Activated naive CD4-positive, alpha-beta T cell treated with Interleukin-2 at 50 U/mL for 16 hours (primary cell): ENCODE results near the gene CTDP1.

ENCODE experiments used
- DNase-seq: peaks from one replicate; pipeline ENCODE4 v3.0.0-alpha.2; 2020

Gene CTDP1

GRCh38 chr18:79770826-79771225, 91.2 kb downstream of the CTDP1 start:
- DNase-seq = no peak

GRCh38 chr18:79771446-79772107, 92.0 kb downstream of the CTDP1 start:
- DNase-seq = no peak

- no peak for DNase-seq
Measured at GRCh38 chr18:79772108-79772864, 92.7 kb downstream of the CTDP1 start.

GRCh38 chr18:79772865-79773696, 93.5 kb downstream of the CTDP1 start:
- no peak for DNase-seq

- no peak for DNase-seq
Measured at GRCh38 chr18:79774111-79774510, 94.5 kb downstream of the CTDP1 start.

- no peak for DNase-seq
Measured at GRCh38 chr18:79775441-79776221, 96.0 kb downstream of the CTDP1 start.

- DNase-seq = no peak
Measured at GRCh38 chr18:79776674-79777073, 97.1 kb downstream of the CTDP1 start.

- DNase-seq = no peak
Measured at GRCh38 chr18:79778291-79778791, 98.7 kb downstream of the CTDP1 start.

GRCh38 chr18:79779021-79779699, 99.6 kb downstream of the CTDP1 start:
- DNase-seq = no peak

- no peak for DNase-seq
Measured at GRCh38 chr18:79779700-79780190, 100.1 kb downstream of the CTDP1 start.

GRCh38 chr18:79780547-79780946, 100.9 kb downstream of the CTDP1 start:
- DNase-seq = no peak

GRCh38 chr18:79781331-79781941, 101.8 kb downstream of the CTDP1 start:
- DNase-seq = no peak

- no peak for DNase-seq
Measured at GRCh38 chr18:79782566-79783308, 103.1 kb downstream of the CTDP1 start.

- no peak for DNase-seq
Measured at GRCh38 chr18:79784071-79784913, 104.7 kb downstream of the CTDP1 start.

GRCh38 chr18:79784965-79785770, 105.6 kb downstream of the CTDP1 start:
- DNase-seq = no peak

GRCh38 chr18:79785831-79786230, 106.2 kb downstream of the CTDP1 start:
- no peak for DNase-seq

GRCh38 chr18:79786304-79786703, 106.7 kb downstream of the CTDP1 start:
- DNase-seq = no peak

- DNase-seq = no peak
Measured at GRCh38 chr18:79786786-79787526, 107.4 kb downstream of the CTDP1 start.
